ENCODE measurements around the gene NHLRC4.

NHLRC4 gene

DNA sequence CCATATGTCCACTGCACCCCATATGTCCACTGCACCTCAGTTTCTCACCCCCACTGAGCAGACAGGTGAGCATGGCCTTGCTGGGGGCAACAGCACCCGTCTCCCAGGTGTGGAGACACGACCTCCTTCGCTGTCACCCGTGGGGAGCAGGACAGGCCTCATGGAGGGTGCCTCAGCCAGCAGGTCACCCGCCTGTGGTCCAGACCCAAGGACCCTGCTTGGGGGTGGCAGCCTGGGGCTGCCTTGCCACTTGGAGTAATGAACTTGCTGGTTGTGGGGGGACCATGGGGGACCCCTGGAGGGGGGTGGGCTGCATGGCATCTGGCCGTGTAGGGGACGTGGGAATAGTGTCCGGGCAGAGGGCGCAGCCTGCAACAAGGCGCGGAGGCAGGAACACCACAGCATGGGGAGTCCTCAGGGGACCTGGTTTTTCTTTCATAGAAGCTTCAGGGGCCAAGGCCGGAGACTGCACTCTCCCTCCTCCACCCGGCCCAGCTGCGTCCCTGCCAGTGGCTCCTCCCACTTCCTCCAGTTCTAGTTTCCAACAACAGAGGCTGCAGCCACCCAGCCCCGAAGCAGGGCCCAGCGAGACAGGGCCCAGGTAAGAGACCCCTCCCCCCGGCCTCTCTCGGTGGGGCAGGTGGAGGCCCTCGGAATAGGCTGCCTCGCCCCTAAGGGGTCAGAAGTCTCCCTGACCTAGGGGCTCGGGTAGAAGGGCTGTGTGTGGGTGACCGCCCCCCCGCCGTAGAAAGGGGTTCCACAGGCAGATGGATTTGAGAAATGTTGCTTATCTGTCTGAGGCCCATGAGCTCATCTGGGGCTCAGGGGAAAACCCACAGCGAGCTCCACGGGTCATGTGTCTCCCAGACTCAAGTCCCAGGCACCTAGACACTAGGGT is at the start of gene NHLRC4:
Gene NHLRC4 (plus strand): TSS at position 531 of the 898 bp plus-strand sequence. CDS start 1,043 bp downstream, outside the sequence.
- no peak for DNase-seq

- no peak for DNase-seq
These were observed 47.9 kb upstream of the NHLRC4 start for GRCh38 chr16:518858-519257.

DNA sequence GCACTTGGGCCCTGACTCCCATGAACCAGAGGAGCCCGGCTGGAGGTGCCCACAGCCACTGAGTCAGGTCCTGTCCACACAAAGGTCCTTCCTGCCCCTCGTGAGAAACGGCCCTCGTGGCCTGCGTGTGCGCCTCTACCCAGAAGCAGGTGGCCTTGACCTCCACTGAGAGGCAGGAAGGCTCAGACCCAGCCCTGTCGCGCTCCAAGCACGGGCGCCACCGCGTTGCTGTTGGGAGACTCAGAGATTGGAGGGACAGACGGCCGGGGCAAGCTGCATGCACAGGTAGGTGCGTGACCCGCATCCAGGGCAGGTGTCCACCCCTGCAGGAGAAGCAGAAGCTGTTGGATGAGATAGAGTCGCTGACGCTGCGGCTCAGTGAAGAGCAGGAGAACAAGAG is 47.4 kb upstream of the NHLRC4 start:
- DNase-seq, result no peak

DNA sequence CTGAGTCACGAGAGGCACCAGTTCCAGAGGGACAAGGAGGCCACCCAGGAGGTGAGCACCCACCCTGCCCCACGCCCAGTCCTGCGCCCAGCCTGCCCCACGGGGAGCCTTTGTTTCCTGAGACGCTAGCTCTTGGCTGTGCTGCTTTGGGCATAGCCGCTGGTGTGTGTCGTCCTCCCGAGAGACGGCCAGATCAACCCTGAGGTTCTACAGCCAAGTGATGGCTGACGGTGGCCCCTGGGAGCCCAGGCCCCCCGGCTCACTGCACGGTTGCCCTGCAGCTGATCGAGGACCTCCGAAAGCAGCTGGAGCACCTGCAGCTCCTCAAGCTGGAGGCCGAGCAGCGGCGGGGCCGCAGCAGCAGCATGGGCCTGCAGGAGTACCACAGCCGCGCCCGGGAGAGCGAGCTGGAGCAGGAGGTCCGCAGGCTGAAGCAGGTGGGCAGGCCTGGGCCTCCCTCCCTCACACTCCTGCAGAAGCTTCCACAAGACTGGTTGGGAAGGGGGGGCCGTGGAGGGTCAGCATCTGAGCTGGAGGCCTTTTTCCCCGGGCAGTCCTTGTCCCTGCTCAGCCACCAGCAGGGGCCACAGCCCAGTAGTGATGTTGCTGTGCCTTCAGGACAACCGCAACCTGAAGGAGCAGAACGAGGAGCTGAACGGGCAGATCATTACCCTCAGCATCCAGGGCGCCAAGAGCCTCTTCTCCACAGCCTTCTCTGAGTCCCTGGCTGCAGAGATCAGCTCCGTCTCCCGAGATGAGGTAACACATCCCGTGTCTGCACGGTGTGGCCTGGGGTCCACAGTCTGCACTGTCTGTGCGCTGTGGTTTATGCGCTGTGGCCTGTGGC is 46.7 kb upstream of the NHLRC4 start:
- DNase-seq, result no peak

DNA sequence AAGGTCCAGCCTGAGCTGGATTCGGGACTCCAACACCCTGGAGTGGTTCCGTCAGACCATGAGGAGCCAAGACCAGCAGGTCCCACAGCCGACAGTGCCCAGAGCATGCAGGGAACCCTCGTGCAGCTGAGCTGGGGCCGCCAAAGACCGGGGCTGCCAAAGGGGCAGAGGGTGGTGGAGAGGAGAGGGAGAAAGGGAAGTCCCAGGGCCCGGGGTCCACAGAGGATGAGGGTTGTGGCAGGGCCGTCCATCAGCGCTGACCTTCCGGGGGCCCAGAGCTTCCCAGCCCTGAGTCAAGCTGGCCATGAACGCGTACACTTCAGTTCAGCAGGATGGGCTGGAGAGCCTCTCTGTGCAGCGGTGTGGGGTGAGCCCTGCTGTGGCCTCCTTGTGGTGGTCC is 46.0 kb upstream of the NHLRC4 start:
- DNase-seq, result no peak

GRCh38 chr16:521381-522210 is 45.2 kb upstream of the NHLRC4 start:
- DNase-seq, result no peak

DNA sequence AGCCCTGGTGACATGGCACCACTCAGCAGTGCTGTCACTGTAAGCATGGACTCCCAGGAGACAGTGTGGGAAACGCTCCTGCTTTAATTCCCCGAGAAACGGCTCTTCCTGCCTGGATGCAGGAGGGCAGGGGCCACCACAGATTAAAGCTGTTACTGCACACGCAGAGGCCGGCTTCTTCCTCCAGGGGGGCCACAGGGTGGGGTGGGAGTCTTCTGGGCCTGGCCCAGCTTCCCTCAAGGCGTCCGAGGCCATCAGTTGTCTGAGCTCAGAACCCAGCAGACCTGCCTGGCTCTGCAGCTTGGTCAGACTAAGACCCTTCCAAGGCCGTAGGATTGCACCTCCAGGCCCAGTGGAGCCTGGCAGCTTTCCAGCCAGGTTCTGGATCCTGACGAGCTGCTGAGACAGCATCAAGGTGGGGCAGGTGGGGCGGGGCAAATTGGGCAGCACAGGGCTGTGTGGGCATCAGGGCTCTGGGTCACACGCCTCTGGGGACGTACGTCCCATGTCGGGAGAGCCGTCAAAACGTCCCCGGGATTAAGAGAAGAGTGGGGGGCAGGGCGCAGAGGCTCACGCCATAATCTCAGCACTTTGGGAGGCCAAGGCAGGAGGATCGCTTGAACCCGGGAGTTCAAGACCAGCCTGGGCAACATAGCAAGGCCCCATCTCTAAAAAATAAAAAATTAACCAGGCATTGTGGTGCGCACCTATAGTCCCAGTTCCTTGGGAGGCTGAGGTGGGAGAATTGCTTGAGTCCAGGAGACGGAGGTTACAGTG is 44.3 kb upstream of the NHLRC4 start:
- no peak for DNase-seq

- DNase-seq, result no peak
These were observed 43.6 kb upstream of the NHLRC4 start for GRCh38 chr16:523097-523741.

GRCh38 chr16:524274-525040 is 42.3 kb upstream of the NHLRC4 start:
- DNase-seq, result no peak

GRCh38 chr16:525123-525519 is 41.7 kb upstream of the NHLRC4 start:
- DNase-seq, result no peak

DNA sequence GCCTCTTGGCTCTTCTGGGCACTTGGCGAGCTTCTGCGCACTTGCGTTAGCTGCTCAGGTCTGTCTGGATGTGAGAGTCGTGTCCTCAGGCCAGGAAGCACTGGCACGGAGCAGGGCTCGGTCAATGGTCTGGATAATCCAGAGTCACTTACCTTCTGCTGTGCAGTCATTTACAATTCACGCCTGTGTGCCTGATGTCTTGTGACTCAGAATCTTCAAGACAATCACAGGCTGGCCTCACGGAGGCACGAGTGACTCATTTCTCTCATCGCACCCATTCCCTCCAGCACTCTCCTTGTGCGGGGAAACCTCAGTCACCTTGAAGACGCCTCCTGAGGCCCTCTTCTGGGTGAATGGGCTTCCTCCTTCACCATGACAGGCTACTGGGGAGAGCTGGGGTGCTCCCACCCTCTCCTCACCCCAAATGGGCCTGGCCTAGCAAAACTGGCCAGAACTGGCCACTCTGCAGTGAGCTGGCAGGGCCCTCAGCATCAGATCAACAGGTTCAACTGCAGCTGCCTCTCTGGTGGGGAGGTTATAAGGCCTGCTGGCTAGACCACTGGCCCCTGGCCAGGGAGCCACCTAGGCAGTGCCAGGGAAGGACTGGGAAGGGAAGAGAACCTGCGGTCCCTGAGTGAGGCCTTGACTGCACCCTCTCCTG is 41.2 kb upstream of the NHLRC4 start:
- DNase-seq, result no peak

DNA sequence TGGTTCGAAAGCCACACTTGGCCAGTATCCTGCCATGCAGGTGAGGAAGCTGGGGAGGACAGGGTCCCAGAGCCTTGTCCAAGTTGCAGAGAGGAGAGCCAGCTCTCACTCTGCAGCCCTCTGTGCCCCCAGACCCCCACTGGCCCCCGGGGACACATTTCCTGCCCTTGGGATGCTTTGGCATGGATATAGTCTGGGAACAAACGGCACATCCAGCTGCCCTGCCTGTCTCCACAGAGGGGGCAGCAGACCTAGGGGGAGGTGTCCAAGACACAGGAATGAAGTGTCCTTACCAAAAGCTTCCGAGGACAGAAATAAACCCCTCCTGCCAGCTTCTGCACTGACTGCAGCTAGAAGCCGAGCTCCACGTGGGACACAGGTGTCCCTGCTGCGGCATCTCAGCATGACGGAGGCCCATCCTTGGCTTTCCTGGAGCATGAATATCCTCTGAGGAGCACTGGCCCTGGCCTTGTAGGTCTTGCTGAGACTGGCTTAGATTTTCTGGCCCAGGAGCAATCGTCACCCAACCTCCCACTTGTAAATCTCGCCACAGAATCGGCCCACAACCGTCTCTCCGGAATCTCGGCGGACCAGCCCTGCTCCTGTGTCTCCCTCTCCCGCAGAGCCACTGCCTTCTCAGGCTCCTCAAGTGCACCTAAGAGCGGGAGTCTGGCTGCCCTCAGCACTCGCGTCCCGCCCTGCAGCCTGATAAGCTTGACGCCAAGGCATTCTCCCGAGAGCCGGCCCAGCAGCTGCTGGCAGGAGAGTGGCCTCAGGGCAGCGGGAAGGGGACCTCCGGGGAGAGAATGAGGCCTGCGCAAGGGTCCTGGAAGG is 40.4 kb upstream of the NHLRC4 start:
- DNase-seq, result peak; percentile 25

DNA sequence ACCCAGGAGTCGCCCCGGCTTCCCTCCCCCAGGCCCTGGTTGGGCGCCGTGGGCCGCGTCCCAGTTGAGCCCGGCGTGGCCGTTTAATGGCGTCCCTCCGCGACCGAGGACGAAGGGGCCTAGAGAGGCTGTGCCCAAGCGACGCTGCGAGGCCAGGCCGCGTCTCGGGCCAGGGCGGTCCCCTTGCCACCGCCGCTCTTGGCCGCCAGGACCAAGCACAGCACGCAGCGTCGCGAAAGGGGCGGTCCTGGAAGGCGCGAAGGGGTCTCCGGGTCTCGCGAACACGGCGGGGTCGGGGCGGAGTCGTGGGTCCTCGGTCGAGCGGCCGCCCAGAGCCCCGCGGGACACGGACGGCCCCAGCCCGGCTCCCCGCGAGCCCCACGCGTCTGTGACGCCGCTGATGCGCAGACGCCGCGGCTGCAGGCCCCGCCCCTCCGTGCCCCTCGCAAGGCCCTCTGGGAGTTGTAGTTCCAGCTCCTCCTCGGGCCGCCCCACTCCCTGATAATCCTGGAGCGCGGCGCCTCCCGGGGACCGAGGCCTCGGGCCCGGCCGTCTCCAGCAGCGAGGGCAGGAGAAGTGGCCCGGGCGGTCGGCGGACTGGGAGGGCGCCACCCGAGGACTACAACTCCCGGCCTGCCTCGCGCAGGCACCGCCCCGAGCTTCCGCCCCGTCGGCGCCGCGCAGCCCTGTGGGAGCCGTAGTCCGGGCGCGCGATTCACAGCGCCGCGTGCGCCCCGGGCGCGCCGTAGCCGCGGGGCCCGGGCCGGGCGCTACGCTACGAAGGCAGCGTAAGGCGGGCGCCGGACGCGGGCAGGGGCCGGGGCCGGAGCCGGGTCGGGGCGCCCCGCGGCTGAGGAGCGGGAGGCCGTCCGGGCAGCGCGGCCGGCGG is 39.5 kb upstream of the NHLRC4 start, which contains the start of gene CAPN15:
Gene CAPN15 (plus strand): TSS at position 698 of the 889 bp plus-strand sequence. CDS start 19,127 bp downstream, outside the sequence.
- DNase-seq, result peak; percentile 70

DNA sequence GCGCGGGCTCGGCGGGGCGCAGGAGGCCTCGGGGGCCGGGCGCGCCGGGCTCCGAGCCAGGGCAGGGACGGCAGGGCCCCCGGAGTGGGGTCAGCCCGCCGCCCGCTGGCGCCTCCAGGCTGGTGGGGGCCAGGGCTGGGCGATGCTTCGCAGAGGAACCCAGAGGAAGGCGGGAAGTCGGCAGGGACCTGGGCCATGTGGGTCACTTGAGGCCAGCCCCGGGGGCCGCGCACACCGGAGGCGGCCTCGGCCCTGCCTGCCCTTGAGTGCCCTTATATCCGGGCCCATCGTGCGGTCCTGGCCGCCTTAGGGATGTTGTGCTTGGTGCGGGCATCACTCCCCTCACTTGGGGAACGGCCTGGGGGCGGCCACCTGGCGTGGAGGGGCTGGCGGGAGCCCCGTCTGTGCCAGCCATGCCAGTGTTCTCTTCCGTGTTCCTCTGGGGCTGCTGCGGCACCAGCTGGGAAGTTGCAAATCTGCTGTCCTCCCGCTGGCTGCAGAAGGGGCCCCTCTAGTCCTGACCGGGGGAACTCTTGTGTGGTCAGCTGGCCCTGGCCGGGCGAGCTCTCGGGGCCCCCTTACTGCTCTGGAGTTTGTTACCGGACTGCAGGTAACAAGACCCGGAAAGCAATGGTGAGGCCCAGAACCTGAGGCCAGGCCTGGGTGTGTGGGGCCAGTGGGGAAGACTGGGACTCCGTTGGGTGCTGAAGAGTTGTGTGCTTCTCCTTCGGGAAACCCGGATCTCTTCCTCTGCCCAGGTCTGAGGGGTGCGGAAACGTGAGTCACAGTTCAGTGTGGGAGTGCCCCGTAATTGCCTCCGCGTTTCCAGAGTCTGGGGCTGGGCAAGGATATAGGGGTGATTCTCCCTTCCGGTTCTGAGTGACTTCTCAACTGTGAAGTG is 38.4 kb upstream of the NHLRC4 start:
- no peak for DNase-seq

DNA sequence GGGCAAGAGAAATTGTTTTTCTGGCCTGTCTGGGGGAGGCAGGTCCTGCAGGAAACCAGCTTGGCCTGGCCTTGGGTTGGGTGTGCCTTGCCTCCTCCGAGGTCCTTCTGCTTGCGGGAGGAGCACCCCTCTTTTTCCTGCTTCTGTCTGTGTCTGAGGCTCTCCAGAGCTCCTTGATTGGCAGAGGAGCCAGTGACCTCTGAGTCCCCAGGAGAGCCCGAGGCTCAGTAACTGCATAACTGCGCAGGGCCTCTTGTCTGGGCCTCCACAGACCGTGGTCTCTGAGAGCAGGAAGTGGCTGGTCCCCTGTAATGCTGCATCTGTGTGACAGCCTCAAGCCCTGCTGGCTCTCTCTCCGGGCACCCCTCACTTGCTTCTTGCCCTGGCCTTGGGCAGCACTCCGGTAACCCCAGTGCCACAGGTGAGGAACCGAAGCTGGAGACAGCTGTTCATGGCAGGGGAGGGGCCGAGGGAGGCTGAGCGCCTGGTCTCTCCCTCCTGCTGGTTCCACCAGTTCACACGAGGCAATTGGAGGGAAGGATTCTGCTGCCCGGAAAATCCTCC is 37.7 kb upstream of the NHLRC4 start:
- no peak for DNase-seq

DNA sequence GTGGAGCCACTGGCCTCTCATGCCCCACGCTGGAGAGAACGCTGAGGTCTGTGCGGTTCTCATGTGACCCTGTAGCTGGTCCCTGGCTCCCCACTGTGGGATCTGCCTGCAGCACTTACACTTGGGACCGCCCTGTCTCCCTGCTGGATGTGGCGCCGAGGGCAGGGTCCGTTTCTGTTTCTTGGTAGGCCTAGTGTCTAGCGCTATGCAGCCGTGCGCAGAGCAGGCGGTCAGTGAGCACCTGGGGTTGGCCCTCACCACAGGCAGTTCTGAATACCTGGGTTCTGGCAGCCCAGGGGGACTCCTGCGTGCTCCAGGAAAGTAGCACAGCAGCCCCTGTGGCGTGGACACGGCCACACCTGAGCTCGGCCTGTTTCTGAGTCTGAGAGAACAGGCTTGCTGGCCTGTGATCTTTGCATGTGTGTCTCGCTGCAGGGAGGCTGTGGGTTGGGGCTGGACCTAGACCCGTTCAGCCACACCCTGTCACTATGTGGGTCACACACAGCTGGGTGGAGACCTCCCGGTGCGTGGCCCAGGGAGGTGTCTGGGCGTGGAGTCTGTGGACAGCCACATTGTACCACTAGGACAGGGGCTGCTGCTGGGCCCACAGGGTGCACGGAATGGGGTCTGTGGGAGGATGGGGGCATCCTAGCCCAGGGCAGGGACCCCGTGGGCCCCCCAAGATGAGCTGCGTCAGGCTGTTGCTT is 36.5 kb upstream of the NHLRC4 start:
- DNase-seq, result no peak

All from DMS 273 treated with DMSO at 0.1 percent for 48 hours (cell line).